Caco-2 (cell line): Measurements from ENCODE around the gene USP17L18. TPM values are rescaled to one million over a fixed set of nuclear protein-coding genes. Genes with fewer than 3 reads are reported as not detected.
A peak's percentile ranks its signal among the peaks of the same experiment; 100 is the strongest.
"Not testable (repeated sequence)": the region's sequence is repeated elsewhere in the genome, so short reads cannot be mapped to it uniquely, and the experiment has no call there.

Experiments used
- BruUV-seq: library from RNA; stranded (reverse); fragments of 400-500 nt; replicated peaks from 2 replicates; lab custom pipeline; 2021; lab: Mats Ljungman, UMichigan
- CTCF ChIA-PET: fragments of 300-600 bp; sonication (Branson Sonifier 250); formaldehyde crosslinking; loops from one replicate; lab custom pipeline; 2022; ENCODE audit warnings: antibody characterized with exemption; lab: Charles Lee
- POLR2A ChIA-PET: fragments of 300-600 bp; sonication (Branson Sonifier 250); formaldehyde crosslinking; loops from one replicate; lab custom pipeline; 2022; ENCODE audit warnings: antibody characterized with exemption; lab: Charles Lee
- DNase-seq, 2 experiments: peaks; one replicate each; pipeline versions ENCODE4 v3.0.0 to v3.0.0-alpha.2; 2020 to 2022
- H3K27me3 ChIP-seq: replicated peaks from 2 replicates; pipeline ENCODE4 v1.6.0; 2011; ENCODE audit warnings: low read length; ENCODE audit not compliant: control insufficient read depth, insufficient read depth
- H3K36me3 ChIP-seq: 2 replicates; pipeline ENCODE4 v1.5.1; 2011; ENCODE audit warnings: low read length; ENCODE audit not compliant: control insufficient read depth, insufficient read depth
- H3K4me1 ChIP-seq: fragments of 250-450 bp; sonication (Bioruptor Pico); 2 replicates; pipeline ENCODE4 v1.5.1; 2020; ENCODE audit warnings: mild to moderate bottlenecking
- H3K4me3 ChIP-seq: 2 replicates; pipeline ENCODE4 v1.5.1; 2011; ENCODE audit warnings: low read depth, mild to moderate bottlenecking, control low read depth, low read length
- H3K9me3 ChIP-seq: fragments of 250-450 bp; sonication (Bioruptor Pico); 2 replicates; pipeline ENCODE4 v1.5.1; 2020; ENCODE audit warnings: mild to moderate bottlenecking, moderate library complexity
- H3K27ac Mint-ChIP-seq: one replicate; pipeline ENCODE4 v1.8.0; 2022; ENCODE audit warnings: mixed read lengths; ENCODE audit not compliant: unreplicated experiment
- H3K27me3 Mint-ChIP-seq: one replicate; pipeline ENCODE4 v1.8.0; 2022; ENCODE audit warnings: mixed read lengths; ENCODE audit not compliant: insufficient read depth, unreplicated experiment
- H3K36me3 Mint-ChIP-seq: one replicate; pipeline ENCODE4 v1.8.0; 2022; ENCODE audit warnings: mild to moderate bottlenecking, mixed read lengths; ENCODE audit not compliant: insufficient read depth, unreplicated experiment
- H3K4me1 Mint-ChIP-seq: one replicate; pipeline ENCODE4 v1.8.0; 2022; ENCODE audit warnings: low read depth, mixed read lengths; ENCODE audit not compliant: unreplicated experiment
- H3K4me3 Mint-ChIP-seq: one replicate; pipeline ENCODE4 v1.8.0; 2022; ENCODE audit warnings: mild to moderate bottlenecking, moderate library complexity, mixed read lengths; ENCODE audit not compliant: unreplicated experiment
- H3K9me3 Mint-ChIP-seq: one replicate; pipeline ENCODE4 v1.8.0; 2022; ENCODE audit warnings: mixed read lengths; ENCODE audit not compliant: unreplicated experiment
- intact Hi-C: fragments of 100-400 bp; cut with micrococcal nuclease; formaldehyde crosslinking; loops from one replicate; pipeline ENCODE4 v1.10.0; 2022; ENCODE audit not compliant: unreplicated experiment
- total RNA-seq: library from RNA; stranded (reverse); gene quantifications from 2 replicates; pipeline ENCODE4 v1.2.3, GENCODE V29; 2022

USP17L18 gene
- total RNA-seq, 1 experiment from 2014 or later = not detected

DNA sequence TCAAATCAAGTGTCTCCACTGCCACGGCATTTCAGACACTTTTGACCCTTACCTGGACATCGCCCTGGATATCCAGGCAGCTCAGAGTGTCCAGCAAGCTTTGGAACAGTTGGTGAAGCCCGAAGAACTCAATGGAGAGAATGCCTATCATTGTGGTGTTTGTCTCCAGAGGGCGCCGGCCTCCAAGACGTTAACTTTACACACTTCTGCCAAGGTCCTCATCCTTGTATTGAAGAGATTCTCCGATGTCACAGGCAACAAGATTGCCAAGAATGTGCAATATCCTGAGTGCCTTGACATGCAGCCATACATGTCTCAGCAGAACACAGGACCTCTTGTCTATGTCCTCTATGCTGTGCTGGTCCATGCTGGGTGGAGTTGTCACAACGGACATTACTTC, 18.2 kb upstream of the USP17L18 start:
- H3K9me3 Mint-ChIP-seq, H3K36me3 ChIP-seq, H3K4me3 ChIP-seq, CTCF ChIA-PET, H3K27ac Mint-ChIP-seq, H3K4me1 Mint-ChIP-seq, H3K27me3 ChIP-seq, POLR2A ChIA-PET, H3K9me3 ChIP-seq, H3K36me3 Mint-ChIP-seq, H3K4me1 ChIP-seq, intact Hi-C loops, BruUV-seq, H3K27me3 Mint-ChIP-seq, H3K4me3 Mint-ChIP-seq: not testable (repeated sequence)
- peak in 1 of 2 experiments; percentile 21 for DNase-seq

DNA sequence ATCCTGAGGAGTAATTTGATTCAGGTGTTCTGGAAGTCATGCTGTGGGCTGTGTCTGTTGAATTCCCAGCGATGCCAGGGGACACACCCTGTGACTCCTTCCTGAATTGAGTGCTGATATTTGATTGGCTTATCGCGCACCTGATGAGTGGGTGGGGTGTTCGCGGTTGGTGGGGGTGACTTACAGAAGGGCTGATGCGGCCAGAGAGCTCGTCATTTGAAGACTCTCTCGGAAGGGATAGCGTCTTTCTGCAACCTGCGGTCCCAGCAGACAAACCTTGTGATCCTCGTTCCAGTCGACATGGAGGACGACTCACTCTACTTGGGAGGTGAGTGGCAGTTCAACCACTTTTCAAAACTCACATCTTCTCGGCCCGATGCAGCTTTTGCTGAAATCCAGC, 14.3 kb upstream of the USP17L18 start, which contains the start of gene USP17L15:
TSS of gene USP17L15 (plus strand) at position 301 of the 400 bp plus-strand sequence. CDS start at position 301, 0 bp downstream.
- BruUV-seq, H3K27me3 Mint-ChIP-seq, H3K9me3 ChIP-seq, POLR2A ChIA-PET, H3K36me3 ChIP-seq, CTCF ChIA-PET, H3K4me3 Mint-ChIP-seq, H3K4me1 ChIP-seq, H3K27me3 ChIP-seq, H3K9me3 Mint-ChIP-seq, H3K27ac Mint-ChIP-seq, intact Hi-C loops, DNase-seq, H3K4me3 ChIP-seq, H3K4me1 Mint-ChIP-seq, H3K36me3 Mint-ChIP-seq: not testable (repeated sequence)

DNA sequence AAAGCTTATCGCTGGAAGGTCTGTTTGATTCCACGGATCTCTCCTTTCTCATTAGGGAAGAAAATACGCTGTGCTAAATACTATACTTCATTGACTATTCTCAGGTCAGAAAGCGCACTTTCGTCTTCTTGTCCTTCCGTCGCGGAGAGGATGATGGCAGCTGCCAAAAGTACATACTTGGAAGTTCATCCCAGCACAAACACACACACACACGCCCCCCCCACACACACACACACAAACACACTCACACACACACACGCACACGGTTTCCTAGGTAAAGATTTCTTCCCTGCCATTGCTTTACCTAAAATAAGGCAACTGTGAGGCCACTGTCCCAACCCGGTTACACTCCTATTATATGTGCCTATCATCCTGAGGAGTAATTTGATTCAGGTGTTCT, 10.0 kb upstream of the USP17L18 start:
- H3K9me3 ChIP-seq, H3K4me3 Mint-ChIP-seq, POLR2A ChIA-PET, H3K27ac Mint-ChIP-seq, H3K9me3 Mint-ChIP-seq, H3K36me3 Mint-ChIP-seq, H3K4me3 ChIP-seq, H3K27me3 ChIP-seq, H3K27me3 Mint-ChIP-seq, H3K4me1 Mint-ChIP-seq, BruUV-seq, H3K36me3 ChIP-seq, intact Hi-C loops, CTCF ChIA-PET, H3K4me1 ChIP-seq: not testable (repeated sequence)
- DNase-seq = peak in 1 of 2 experiments; percentile 3

DNA sequence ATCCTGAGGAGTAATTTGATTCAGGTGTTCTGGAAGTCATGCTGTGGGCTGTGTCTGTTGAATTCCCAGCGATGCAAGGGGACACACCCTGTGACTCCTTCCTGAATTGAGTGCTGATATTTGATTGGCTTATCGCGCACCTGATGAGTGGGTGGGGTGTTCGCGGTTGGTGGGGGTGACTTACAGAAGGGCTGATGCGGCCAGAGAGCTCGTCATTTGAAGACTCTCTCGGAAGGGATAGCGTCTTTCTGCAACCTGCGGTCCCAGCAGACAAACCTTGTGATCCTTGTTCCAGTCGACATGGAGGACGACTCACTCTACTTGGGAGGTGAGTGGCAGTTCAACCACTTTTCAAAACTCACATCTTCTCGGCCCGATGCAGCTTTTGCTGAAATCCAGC, 4.9 kb upstream of the USP17L18 start, which contains the start of gene USP17L17:
TSS of gene USP17L17 (plus strand) at position 301 of the 400 bp plus-strand sequence. CDS start at position 301, 0 bp downstream.
- POLR2A ChIA-PET, H3K4me1 Mint-ChIP-seq, H3K4me3 Mint-ChIP-seq, H3K9me3 Mint-ChIP-seq, H3K36me3 ChIP-seq, H3K4me1 ChIP-seq, BruUV-seq, intact Hi-C loops, CTCF ChIA-PET, H3K27ac Mint-ChIP-seq, DNase-seq, H3K36me3 Mint-ChIP-seq, H3K27me3 Mint-ChIP-seq, H3K9me3 ChIP-seq, H3K4me3 ChIP-seq, H3K27me3 ChIP-seq: not testable (repeated sequence)

DNA sequence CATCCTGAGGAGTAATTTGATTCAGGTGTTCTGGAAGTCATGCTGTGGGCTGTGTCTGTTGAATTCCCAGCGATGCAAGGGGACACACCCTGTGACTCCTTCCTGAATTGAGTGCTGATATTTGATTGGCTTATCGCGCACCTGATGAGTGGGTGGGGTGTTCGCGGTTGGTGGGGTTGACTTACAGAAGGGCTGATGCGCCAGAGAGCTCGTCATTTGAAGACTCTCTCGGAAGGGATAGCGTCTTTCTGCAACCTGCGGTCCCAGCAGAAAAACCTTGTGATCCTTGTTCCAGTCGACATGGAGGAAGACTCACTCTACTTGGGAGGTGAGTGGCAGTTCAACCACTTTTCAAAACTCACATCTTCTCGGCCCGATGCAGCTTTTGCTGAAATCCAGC, 4.6 kb downstream of the USP17L18 start, which contains the start of gene USP17L19:
TSS of gene USP17L19 (plus strand) at position 301 of the 400 bp plus-strand sequence. CDS start at position 301, 0 bp downstream.
- H3K9me3 Mint-ChIP-seq, H3K27me3 Mint-ChIP-seq: not testable (repeated sequence)

DNA sequence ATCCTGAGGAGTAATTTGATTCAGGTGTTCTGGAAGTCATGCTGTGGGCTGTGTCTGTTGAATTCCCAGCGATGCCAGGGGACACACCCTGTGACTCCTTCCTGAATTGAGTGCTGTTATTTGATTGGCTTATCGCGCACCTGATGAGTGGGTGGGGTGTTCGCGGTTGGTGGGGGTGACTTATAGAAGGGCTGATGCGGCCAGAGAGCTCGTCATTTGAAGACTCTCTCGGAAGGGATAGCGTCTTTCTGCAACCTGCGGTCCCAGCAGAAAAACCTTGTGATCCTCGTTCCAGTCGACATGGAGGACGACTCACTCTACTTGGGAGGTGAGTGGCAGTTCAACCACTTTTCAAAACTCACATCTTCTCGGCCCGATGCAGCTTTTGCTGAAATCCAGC, 9.4 kb downstream of the USP17L18 start, which contains the start of gene USP17L20:
TSS of gene USP17L20 (plus strand) at position 301 of the 400 bp plus-strand sequence. CDS start at position 301, 0 bp downstream.
- H3K27me3 ChIP-seq, H3K9me3 Mint-ChIP-seq, BruUV-seq, H3K27ac Mint-ChIP-seq, H3K4me1 Mint-ChIP-seq, H3K9me3 ChIP-seq, H3K27me3 Mint-ChIP-seq, DNase-seq, POLR2A ChIA-PET, CTCF ChIA-PET, H3K36me3 Mint-ChIP-seq, H3K4me3 ChIP-seq, H3K4me3 Mint-ChIP-seq, H3K36me3 ChIP-seq, intact Hi-C loops, H3K4me1 ChIP-seq: not testable (repeated sequence)

More for the DNA sequence above, 4.6 kb downstream of the USP17L18 start, which contains the start of gene USP17L19:
- H3K9me3 ChIP-seq, POLR2A ChIA-PET, intact Hi-C loops, DNase-seq, BruUV-seq, H3K4me3 Mint-ChIP-seq, H3K36me3 Mint-ChIP-seq, H3K36me3 ChIP-seq, H3K4me1 Mint-ChIP-seq, H3K27me3 ChIP-seq, CTCF ChIA-PET, H3K4me3 ChIP-seq, H3K27ac Mint-ChIP-seq, H3K4me1 ChIP-seq: not testable (repeated sequence)

DNA sequence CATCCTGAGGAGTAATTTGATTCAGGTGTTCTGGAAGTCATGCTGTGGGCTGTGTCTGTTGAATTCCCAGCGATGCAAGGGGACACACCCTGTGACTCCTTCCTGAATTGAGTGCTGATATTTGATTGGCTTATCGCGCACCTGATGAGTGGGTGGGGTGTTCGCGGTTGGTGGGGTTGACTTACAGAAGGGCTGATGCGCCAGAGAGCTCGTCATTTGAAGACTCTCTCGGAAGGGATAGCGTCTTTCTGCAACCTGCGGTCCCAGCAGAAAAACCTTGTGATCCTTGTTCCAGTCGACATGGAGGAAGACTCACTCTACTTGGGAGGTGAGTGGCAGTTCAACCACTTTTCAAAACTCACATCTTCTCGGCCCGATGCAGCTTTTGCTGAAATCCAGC, 14.1 kb downstream of the USP17L18 start, which contains the start of gene USP17L21:
TSS of gene USP17L21 (plus strand) at position 301 of the 400 bp plus-strand sequence. CDS start at position 301, 0 bp downstream.
- DNase-seq, H3K27me3 ChIP-seq, H3K27ac Mint-ChIP-seq, POLR2A ChIA-PET, H3K9me3 ChIP-seq, H3K9me3 Mint-ChIP-seq, H3K4me1 Mint-ChIP-seq, BruUV-seq, H3K4me3 ChIP-seq, H3K36me3 ChIP-seq, H3K36me3 Mint-ChIP-seq, H3K4me3 Mint-ChIP-seq, H3K27me3 Mint-ChIP-seq, H3K4me1 ChIP-seq, CTCF ChIA-PET, intact Hi-C loops: not testable (repeated sequence)
